NB4 (cell line): ENCODE measurements around the gene HAPLN2.
A peak's percentile ranks its signal among the peaks of the same experiment; 100 is the strongest.

Experiments used
- CTCF ChIP-seq: IDR thresholded peaks from one replicate; pipeline ENCODE4 v1.5.1; 2012; ENCODE audit warnings: low read depth, low read length
- MAX ChIP-seq: IDR thresholded peaks from 2 replicates; pipeline ENCODE4 v1.6.1; 2011; ENCODE audit warnings: low read depth, low read length
- POLR2A ChIP-seq: IDR thresholded peaks from 2 replicates; pipeline ENCODE4 v1.6.1; 2011; ENCODE audit warnings: mild to moderate bottlenecking; ENCODE audit not compliant: insufficient read length; ENCODE audit errors: extremely low read depth

- TF ChIP-seq MAX (peak; percentile 48; the same call in 1 of the 2 replicates), CTCF (no peak), POLR2A (peak; percentile 19)
Measured at GRCh38 chr1:156571919-156572662, 47.1 kb upstream of the HAPLN2 start, which contains the start of gene IQGAP3.
